Cerebellar cortex (tissue), 1 donor: Measurements from ENCODE around the gene NOTCH3.

ENCODE experiments used
- DNase-seq: peaks from one replicate; pipeline ENCODE4 v3.0.0-alpha.2; 2015; ENCODE audit warnings: low spot score

Gene NOTCH3

GRCh38 chr19:15236886-15237285, 36.1 kb upstream of the NOTCH3 start:
- DNase-seq: no peak

GRCh38 chr19:15235781-15236180, 35.0 kb upstream of the NOTCH3 start:
- no peak for DNase-seq

- no peak for DNase-seq
Measured at GRCh38 chr19:15234431-15235130, 33.8 kb upstream of the NOTCH3 start.

DNA sequence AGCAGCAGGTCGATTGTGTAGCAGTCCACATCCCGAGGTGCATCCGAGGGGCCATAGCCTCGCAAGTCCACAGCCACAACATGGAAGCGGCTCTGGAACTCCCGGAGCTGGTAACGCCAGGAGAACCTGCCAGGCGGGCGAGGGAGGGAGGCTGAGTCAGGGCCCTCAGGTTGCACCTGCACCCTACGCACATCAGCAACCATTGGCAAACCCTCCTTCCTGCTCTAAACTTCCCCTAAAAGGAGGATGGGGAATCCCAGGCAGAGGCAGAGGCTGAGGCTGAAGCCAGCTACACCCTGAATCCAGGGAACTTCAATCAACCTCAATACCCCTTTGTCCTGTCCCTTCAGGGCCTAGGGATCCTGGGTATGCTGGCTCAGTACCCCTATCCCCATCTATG, 30.5 kb upstream of the NOTCH3 start:
- no peak for DNase-seq

GRCh38 chr19:15227261-15227660, 26.5 kb upstream of the NOTCH3 start:
- DNase-seq: no peak

DNA sequence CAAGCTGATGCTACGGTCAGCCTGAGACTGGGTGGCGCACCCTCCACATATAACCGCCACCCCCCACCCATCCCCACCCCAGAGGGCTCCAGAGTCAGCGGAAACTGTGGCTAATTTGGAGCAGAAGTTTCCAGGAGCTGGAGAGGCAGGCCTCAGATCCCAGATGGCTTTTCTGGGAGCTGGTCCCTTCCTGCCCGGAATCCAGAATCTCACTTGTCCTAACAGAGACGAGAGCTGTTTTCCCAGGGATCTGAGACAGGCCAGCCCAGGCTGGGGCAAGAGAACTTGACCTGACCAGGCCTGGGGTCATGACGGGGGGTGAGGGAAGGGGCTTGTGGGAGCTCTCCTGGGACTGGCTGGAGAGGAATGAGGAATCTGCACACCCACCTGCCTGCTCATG, 25.0 kb upstream of the NOTCH3 start:
- DNase-seq: no peak

- DNase-seq: peak; percentile 22
Measured at GRCh38 chr19:15223649-15224361, 23.0 kb upstream of the NOTCH3 start.

DNA sequence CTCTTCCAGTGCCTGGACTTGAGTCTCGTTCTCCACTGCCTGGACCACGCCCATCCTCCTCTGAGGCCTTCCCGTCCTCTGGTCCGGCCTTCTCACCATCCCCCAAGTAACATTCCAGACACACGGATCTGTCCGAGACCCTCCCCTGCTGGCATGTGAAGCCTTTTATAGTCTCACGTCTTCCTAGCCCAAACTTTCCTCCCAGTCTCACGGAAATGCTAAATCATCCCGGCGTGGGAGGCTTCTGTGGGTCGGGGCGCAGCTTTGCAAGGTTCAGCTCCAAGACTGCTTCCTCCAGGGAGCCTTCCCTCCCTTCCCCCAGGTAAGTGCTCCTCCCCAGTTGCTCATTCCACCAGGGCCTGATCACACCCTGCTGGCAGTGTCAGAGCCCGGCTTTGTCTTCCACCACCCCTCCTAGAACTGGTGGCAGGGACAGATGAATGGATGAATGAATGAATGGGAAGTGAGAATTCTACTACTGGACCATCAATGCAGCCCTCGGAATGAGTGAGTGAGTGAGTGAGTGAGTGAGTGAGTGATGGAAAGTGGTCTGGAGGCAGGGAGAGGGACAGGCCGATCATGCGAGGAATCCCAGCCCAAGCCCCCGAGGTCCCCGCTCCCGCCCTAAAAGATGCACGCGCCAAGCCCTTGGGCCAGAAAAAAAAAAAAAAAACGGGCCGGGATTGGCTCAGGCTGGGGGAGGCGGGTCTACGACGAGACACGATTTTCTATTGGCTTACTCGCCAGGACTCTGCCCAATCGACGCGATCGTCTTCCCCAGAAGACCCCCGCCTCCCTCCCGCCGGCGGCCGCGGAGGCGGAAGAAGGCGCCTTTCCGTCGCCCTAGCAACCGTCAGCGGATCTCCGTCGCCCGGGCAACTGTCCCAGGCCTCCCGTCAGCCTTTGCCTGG, 22.2 kb upstream of the NOTCH3 start:
- DNase-seq: peak; percentile 92

DNA sequence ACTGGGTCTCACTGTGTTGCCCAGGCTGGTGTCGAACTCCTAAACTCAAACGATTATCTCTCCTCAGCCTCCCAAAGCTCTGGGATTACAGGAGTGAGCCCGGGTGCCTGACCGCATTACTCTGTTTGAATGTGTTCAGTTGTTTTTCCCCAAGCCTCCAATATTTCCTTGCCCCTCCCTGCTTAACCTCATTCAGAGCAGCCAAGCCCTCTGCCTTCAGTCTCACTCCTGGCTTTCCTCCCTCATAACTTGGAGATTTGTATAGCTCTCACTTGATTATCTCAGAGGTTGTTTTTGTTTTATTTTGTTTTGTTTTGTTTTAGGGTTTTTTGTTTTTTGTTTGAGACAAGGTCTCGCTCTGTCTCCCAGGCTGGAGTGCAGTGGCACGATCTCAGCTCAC, 20.0 kb upstream of the NOTCH3 start:
- DNase-seq: no peak

DNA sequence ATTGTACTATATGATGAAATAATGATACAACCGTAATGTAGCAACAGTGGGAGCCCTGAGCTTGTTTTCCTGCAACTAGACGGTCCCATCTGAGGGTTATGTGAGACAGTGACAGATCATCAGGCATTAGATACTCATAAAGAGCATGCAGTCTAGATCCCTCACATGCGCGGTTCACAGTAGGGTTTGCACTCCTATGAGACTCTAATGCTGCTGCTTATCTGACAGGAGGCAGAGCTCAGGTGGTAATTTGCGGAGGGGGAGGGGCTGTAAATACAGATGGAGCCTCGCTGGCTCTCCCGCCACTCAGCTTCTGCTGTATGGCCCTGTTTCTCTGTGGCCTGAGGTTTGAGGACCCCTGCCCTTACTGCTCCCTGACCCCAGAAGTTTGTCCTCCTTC, 17.7 kb upstream of the NOTCH3 start:
- DNase-seq: no peak

DNA sequence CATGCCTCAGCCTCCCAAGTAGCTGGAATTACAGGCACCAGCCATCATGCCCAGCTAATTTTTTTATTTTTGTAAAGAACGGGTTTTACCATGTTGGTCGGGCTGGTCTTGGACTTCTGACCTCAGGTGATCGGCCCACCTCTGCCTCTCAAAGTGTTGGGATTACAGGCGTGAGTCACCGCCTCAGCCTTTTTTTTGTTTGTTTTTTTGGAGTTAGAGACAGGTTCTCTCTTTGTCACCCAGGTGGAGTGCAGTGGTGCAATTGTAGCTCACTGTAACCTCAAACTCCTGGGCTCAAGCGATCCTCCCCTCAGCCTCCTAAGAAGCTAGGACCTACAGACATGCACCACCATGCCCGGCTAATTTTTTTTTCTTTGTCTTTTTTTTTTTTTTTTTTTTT, 15.6 kb upstream of the NOTCH3 start:
- no peak for DNase-seq

- DNase-seq: no peak
Measured at GRCh38 chr19:15213715-15214381, 13.1 kb upstream of the NOTCH3 start.

DNA sequence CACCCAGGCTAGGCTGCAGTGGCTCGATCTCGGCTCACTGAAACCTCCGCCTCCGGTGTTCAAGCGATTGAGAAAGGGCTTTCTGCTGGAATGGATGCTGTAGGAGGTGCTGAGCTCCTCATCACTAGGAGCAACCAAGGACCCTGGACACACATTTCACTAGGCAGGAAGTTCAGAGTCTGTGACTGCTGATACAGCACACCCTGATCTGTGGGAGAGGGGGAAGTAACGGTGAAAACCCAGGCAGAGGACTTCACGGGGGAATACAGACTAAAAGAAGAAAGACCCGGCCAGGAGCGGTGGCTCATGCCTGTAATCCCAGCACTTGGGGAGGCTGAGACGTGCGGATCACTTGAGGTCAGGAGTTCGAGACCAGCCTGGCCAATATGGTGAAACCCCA, 11.9 kb upstream of the NOTCH3 start:
- DNase-seq: no peak

DNA sequence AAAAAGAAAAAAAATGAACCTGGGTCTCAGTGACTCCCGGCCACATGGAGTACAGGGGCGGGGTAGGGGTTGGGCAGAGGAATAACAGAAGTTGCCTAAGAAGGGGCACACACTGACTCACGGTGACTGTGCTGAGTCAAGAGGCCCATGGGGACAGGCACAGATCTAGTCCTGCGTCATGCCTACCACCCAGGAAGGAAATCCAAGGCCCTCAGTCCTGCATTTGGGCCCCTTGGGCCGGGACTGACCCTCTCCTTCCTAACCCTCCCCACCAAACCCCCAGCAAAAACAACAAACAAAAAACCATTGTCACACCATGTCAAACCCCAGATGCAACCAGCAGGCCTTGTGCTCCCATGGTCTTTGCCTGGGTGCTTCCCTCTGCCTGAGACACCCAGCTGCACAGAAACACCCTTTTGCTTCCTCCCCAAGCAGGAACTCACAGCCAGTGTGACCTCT, 9.6 kb upstream of the NOTCH3 start:
- DNase-seq: no peak

DNA sequence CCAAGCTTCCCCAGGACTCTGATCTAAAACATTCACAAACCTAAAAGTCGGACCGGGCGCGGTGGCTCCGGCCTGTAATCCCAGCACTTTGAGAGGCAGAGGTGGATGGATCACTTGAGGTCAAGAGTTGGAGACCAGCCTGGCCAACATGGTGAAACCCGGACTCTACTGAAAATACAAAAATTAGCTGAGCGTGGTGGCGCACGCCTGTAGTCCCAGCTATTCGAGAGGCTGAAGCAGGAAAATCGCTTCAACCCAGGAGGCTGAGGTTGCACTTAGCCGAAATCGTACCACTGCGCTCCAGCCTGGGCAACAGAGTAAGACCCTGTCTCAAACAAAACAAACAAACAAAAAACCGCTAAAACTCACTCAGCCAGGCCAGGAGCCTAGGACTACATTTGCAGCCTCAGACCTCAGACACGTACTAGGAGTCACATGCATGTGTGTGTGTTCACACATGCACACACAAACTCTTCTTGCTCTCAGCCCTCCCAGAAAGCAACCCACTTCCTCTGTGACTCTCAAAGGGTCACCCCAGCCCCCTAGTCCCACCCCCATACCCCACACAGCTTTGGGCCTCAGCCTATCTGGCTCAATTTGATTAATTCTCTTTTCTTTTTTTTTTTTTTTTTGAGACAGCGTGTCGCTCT, 704 bp upstream of the NOTCH3 start:
- DNase-seq: no peak

GRCh38 chr19:15199661-15200552, 888 bp downstream of the NOTCH3 start:
- DNase-seq: no peak

- DNase-seq: no peak
Measured at GRCh38 chr19:15198951-15199660, 1.7 kb downstream of the NOTCH3 start.

GRCh38 chr19:15197942-15198341, 2.9 kb downstream of the NOTCH3 start:
- DNase-seq: no peak

GRCh38 chr19:15197275-15197941, 3.4 kb downstream of the NOTCH3 start:
- no peak for DNase-seq
